HT1080 (cell line): ENCODE measurements around the gene KCTD11. TPM values are rescaled to one million over a fixed set of nuclear protein-coding genes. Genes with fewer than 3 reads are reported as not detected.

Experiments
- DNase-seq: peaks from one replicate; pipeline ENCODE4 v3.0.0-alpha.2; 2015; ENCODE audit warnings: low read depth
- polyA plus RNA-seq, 2 experiments: library from polyadenylated mRNA; depleted of rRNA; stranded (reverse); fragments of >200 nt; gene quantifications; 2 replicates each; pipeline ENCODE4 v1.2.3, GENCODE V29; 2015
- total RNA-seq: library from RNA; depleted of rRNA; stranded (reverse); fragments of >200 nt; shearing (Covaris generic); gene quantifications from 2 replicates; pipeline ENCODE4 v1.2.3, GENCODE V29; 2014; rRNA removed

The KCTD11 gene
- 4.7 and 5.8 TPM in 2 replicates for total RNA-seq
- polyA plus RNA-seq (2015; cell fraction: cytosol; rRNA removed), result 11.4 and 13.4 TPM in 2 replicates
- polyA plus RNA-seq (2015; cell fraction: nucleus; rRNA removed), result 15.5 and 15.6 TPM in 2 replicates

- peak; percentile 88 for DNase-seq
Measured at GRCh38 chr17:7351665-7352502, at the start of gene KCTD11. Gene KCTD11 (plus strand): TSS chr17:7352162.

GRCh38 chr17:7304179-7304578, 47.8 kb upstream of the KCTD11 start:
- DNase-seq, result no peak

GRCh38 chr17:7306911-7307685, 44.9 kb upstream of the KCTD11 start, which contains the start of gene EIF5A:
Gene EIF5A (plus strand): TSS chr17:7307628. CDS start chr17:7309636, 2,008 bp downstream.
- peak; percentile 99 for DNase-seq

- peak; percentile 23 for DNase-seq
Measured at GRCh38 chr17:7307686-7308624, 44.0 kb upstream of the KCTD11 start.

- DNase-seq, result peak; percentile 82
Measured at GRCh38 chr17:7308625-7309433, 43.1 kb upstream of the KCTD11 start.

GRCh38 chr17:7309628-7310027, 42.3 kb upstream of the KCTD11 start:
- DNase-seq, result no peak

GRCh38 chr17:7311110-7311705, 40.8 kb upstream of the KCTD11 start:
- no peak for DNase-seq

- DNase-seq, result no peak
Measured at GRCh38 chr17:7312432-7313087, 39.4 kb upstream of the KCTD11 start.

GRCh38 chr17:7313088-7313889, 38.7 kb upstream of the KCTD11 start:
- DNase-seq, result peak; percentile 58

GRCh38 chr17:7313890-7314718, 37.9 kb upstream of the KCTD11 start:
- peak; percentile 45 for DNase-seq

GRCh38 chr17:7314719-7315569, 37.0 kb upstream of the KCTD11 start, which contains the start of gene GPS2:
Gene GPS2 (minus strand): TSS chr17:7315360. CDS start chr17:7315052, 308 bp downstream.
- DNase-seq, result peak; percentile 87

GRCh38 chr17:7315570-7316235, 36.3 kb upstream of the KCTD11 start:
- DNase-seq, result no peak

GRCh38 chr17:7317161-7317803, 34.7 kb upstream of the KCTD11 start:
- no peak for DNase-seq

- DNase-seq, result no peak
Measured at GRCh38 chr17:7318121-7318860, 33.7 kb upstream of the KCTD11 start.
